ENCODE measurements around the gene CHD1L.
"Not testable (repeated sequence)": the region's sequence is repeated elsewhere in the genome, so short reads cannot be mapped to it uniquely, and the experiment has no call there.

CHD1L gene

DNA sequence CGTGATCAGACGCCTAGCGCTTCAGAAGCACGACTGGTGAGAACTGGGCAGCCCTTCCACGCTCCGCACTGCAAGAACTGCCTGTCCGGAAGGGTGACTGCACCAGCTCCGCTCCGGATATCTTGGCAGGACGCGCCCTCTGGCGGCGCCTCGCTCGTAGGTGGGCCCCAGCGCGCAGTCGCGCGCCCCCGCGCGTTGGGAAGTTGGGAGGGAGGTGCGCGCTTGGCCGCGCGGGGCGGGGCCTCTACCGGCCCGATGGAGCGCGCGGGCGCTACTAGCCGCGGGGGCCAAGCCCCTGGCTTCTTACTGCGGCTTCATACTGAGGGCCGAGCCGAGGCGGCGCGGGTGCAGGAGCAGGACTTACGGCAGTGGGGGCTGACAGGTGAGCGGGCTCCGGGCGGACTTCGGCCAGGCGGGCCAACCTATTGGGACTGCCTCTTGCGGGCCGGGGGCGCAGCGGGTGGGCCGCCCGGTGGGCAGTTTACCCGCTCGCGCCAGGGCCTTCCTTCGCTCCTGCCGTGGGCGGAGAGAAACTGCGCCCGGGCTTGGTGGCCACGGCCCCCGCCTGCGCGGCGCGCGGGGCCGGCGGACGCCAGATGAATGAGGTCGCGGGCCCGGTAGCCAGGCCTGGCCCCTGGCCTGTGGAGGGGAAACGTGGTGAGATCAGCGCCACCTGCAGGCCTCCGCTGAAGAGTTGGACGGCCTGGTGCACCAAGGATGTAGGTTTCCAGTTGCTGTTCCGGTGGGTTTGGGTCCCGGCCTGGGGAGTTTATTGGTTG lies at the start of gene CHD1L:
TSS of gene CHD1L (plus strand) at position 236 of the 779 bp plus-strand sequence. CDS start at position 256, 20 bp downstream.
- peak; percentile 87 for DNase-seq

- not testable (repeated sequence) for DNase-seq
Measured at GRCh38 chr1:147197324-147197723, 45.2 kb upstream of the CHD1L start.

DNA sequence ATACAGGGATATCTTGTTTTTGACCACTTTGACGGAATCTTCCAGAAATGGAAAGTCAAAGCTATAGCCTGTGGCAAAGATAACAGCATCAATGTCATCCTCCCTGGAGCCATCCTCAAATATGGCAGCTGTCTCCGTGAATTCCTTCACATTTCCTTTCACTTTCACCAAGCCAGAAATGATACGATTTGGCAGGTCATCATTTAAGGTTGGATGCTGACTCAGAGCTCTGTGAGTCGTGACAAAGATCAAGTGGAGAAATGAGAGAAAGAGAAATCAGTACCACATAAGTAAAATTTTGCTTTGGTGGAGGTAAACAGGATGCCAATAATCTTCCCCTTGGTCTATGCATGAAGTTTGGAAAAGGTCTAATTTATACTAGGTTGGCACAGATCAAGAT lies 41.2 kb upstream of the CHD1L start:
- no peak for DNase-seq

DNA sequence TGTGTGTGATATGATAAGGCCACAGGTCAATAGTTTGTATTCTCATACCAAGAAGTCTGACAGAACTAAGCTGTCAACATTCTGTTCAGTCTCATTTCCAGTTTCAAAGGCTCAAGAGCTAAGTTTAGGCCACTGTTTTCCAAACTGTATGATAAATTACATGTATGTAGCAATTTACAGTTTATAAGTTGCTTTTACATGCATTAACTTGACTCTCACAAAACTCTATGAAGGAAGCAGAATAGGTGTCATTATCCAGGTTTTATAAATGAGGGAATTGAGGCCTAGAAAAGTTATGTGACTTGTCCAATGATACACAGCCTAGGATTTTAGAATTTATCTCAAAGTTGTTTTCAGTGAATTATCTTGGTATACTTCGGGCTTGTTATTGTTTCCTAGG lies 40.7 kb upstream of the CHD1L start:
- no peak for DNase-seq

GRCh38 chr1:147202576-147202975 lies 39.9 kb upstream of the CHD1L start:
- no peak for DNase-seq

DNA sequence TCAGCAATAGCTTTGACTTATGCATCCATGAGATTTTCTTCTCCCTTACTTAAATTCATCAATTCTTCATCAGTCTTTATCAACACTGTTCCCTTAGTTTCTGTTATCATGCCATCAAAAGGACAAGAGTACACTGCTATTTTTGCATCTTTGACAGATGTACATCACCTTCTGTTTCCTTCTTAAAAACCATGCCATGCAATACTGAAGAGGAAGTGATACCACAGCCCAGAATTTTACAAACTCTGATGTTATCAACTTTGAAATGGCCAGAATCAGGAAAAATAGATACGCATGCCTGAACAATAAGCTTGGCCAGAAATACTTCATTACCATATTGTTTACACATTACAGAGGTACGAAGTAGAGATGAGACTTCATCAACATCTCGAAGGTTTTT lies 38.4 kb upstream of the CHD1L start:
- no peak for DNase-seq

GRCh38 chr1:147207192-147207591 lies 35.3 kb upstream of the CHD1L start:
- no peak for DNase-seq

GRCh38 chr1:147208619-147209018 lies 33.9 kb upstream of the CHD1L start:
- DNase-seq: no peak

- DNase-seq: no peak
Measured at GRCh38 chr1:147209825-147210821, 32.4 kb upstream of the CHD1L start.

GRCh38 chr1:147210987-147211386 lies 31.5 kb upstream of the CHD1L start:
- no peak for DNase-seq

GRCh38 chr1:147211577-147211976 lies 30.9 kb upstream of the CHD1L start:
- no peak for DNase-seq

- no peak for DNase-seq
Measured at GRCh38 chr1:147213271-147213670, 29.2 kb upstream of the CHD1L start.

- DNase-seq: no peak
Measured at GRCh38 chr1:147214325-147214724, 28.2 kb upstream of the CHD1L start.

GRCh38 chr1:147214842-147215539 lies 27.5 kb upstream of the CHD1L start:
- DNase-seq: no peak

GRCh38 chr1:147215540-147215916 lies 27.0 kb upstream of the CHD1L start:
- no peak for DNase-seq

DNA sequence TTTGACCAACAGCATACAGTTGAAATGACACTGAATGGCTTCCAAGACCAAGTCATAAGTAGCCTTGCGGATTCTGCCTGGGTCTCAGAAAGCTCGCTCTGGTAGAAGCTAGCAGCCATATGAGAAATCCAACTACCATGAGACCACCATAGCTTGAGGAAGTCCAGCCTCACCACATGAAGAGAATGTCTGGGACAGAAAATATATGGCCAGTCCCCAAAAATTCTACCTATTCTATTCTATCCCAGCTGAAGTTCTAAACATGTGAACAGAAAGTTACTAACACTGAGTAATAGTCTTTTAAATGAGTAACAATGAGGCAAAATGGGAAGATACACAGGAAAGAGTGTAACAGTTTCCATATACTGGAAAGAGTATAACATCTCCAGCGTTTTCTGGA lies 26.4 kb upstream of the CHD1L start:
- no peak for DNase-seq

DNA sequence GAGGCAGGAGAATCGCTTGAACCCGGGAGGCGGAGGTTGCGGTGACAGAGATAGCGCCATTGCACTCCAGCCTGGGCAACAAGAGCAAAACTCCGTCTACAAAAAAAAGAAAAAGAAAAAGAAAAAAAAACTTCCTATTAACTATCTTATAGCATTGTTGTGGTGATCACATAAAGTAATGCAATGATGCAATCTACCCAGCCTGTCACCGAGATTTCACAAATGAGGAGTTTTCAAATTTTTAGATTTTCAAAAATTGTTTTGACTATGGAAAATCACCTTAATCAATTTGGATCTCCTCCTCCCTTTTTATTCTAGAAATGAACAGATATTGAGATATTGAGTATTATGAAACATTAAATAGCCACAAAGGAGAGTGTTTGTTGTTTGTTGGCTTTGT lies 25.3 kb upstream of the CHD1L start:
- no peak for DNase-seq

DNA sequence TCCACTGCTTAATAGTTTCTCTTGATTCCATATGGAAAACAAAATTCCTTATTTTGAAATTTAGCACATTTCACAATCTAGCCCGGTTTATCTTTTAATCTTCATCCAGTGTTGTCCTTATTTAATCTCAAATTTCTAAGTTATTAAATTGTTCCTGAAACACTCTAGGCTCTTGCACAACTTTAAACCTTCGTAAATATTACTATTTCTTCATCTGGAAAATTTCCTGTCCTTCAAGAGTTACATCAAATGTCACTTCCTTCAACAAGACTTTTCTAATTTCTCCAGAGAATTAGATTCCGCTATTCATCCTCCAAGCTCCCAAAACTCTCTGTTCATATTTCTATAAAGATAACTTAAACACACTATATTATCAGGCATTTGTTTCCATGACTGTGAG lies 23.9 kb upstream of the CHD1L start:
- DNase-seq: no peak

DNA sequence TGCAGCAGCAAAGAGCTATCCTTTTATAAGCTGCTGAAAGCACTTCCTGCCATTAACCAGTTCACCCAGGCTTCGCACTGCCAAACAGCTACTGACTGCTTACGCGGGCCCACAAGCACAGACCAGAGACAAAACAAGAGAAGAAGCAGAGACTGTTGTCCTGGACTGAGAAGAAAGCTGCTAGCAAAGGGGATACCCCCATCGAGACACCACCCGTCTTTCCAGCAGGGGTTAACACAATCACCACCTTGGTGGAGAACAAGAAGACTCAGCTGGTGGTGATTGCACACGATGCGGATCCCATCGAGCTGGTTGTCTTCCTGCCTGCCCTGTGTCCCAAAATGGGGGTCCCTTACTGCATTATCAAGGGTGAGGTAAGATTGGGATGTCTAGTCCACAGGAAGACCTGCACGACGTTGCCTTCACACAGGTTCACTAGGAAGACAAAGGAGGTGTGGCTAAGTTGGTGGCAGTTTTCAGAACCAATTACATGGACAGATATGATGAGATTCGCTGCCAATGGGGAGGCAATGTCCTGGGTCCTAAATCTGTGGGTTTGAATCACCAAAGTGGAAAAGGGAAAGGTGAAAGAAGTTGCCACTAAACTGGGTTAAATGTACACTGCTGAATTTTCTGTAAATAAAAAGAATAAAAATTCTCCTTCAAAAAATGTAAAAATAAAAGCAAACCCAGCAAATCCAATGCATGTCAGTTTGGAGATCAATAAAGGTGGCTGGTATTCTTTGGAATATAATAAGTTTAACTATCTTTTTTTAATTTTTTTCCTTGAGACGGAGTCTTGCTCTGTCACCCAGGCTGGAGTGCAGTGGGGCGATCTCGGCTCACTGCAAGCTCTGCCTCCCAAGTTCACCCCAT lies 18.5 kb upstream of the CHD1L start:
- peak; percentile 18 for DNase-seq

- DNase-seq: peak; percentile 47
Measured at GRCh38 chr1:147225193-147225730, 17.2 kb upstream of the CHD1L start, which contains the start of gene FMO5. Gene FMO5, minus strand, starts transcription at chr1:147225339. Its CDS starts 310 bp downstream, at chr1:147225029.

DNA sequence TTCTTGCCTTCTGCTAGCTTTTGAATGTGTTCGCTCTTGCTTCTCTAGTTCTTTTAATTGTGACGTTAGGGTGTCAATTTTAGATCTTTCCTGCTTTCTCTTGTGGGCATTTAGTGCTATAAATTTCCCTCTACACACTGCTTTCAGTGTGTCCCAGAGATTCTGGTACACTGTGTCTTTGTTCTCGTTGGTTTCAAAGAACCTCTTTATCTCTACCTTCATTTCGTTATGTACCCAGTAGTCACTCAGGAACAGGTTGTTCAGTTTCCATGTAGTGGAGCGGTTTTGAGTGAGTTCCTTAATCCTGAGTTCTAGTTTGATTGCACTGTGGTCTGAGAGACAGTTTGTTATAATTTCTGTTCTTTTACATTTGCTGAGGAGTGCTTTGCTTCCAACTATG lies 11.5 kb upstream of the CHD1L start:
- DNase-seq: not testable (repeated sequence)

DNA sequence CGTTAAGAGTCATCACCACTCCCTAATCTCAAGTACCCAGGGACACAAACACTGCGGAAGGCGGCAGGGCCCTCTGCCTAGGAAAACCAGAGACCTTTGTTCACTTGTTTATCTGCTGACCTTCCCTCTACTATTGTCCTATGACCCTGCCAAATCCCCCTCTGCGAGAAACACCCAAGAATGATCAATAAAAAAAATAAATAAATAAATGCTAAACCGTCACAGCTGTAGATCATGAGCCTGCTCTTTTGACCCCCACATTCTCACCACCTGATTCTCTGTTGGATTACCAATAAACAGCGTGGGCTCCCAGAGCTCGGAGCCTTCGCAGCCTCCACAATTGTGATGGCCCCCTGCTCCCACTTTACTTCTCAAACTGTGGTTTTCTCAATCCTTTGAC lies 8.6 kb upstream of the CHD1L start:
- DNase-seq: not testable (repeated sequence)
